Measurements from ENCODE around the gene PLXNC1.

Gene PLXNC1

DNA sequence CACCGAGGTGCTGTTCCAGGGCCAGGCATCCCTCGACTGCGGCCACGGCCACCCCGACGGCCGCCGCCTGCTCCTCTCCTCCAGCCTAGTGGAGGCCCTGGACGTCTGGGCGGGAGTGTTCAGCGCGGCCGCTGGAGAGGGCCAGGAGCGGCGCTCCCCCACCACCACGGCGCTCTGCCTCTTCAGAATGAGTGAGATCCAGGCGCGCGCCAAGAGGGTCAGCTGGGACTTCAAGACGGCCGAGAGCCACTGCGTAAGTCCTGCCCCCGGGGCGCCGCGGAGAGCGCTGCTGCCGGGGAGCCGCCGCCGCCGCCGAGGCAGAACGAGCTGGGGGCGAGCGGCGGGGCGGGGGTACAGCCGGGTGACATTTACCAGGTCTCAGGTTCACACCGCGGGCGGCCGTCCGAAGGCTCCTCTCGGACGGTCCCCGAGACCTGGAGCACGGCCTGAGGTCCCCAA, 1.4 kb downstream of the PLXNC1 start:
- H3K27ac ChIP-seq, result no peak overlapping the region

DNA sequence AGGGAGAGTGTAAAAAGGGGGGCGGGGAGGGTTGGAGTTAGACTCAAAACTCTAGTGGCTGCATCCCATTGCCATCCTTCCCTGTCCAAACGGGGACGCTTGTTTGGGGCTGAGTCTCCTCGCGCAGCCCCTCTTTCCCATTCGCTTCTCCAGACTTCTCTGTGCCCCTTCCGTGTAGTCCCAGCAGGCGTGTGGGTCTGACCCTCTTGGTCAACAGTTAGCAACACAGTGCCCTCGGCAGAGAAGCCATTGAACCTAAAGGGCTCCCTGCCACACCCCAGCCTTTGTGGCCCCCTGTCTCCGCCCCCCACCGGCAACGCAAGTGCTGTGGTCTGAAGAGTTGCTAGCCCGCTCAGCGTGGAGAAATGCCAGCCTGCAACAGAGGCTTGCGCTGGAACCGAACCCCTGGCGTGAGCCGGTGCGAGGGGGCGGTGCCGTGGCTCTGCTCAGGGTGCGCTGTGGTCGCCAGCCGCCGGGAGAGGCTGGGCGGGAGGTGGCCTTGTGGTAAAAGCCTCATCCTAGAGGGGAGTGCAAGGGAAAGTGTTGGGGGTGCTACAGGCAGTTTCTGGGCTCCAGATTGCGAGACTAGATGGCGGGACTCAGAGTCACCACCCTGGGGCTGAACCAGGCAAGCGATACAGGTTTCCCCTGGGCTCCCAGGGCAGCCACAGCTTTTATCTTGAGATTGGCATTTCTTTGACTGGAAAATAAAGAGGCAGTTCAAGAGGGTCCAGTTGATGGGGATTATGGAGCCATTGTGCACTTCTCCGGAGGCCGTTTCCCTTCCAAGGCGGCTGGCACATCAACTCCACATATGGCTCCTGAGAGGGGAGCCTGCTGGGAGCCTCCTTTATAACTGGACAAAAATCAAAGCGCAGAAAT, 2.1 kb downstream of the PLXNC1 start:
- H3K27ac ChIP-seq, result no peak overlapping the region
- no peak for TF ChIP-seq ZFX (IDR thresholded peaks at IDR 0.05)
- TF ChIP-seq, protein P1, sequence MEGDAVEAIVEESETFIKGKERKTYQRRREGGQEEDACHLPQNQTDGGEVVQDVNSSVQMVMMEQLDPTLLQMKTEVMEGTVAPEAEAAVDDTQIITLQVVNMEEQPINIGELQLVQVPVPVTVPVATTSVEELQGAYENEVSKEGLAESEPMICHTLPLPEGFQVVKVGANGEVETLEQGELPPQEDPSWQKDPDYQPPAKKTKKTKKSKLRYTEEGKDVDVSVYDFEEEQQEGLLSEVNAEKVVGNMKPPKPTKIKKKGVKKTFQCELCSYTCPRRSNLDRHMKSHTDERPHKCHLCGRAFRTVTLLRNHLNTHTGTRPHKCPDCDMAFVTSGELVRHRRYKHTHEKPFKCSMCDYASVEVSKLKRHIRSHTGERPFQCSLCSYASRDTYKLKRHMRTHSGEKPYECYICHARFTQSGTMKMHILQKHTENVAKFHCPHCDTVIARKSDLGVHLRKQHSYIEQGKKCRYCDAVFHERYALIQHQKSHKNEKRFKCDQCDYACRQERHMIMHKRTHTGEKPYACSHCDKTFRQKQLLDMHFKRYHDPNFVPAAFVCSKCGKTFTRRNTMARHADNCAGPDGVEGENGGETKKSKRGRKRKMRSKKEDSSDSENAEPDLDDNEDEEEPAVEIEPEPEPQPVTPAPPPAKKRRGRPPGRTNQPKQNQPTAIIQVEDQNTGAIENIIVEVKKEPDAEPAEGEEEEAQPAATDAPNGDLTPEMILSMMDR (conservative IDR thresholded peaks at IDR 0.05), result no peak

More for the DNA sequence above, 1.4 kb downstream of the PLXNC1 start:
- TF ChIP-seq, protein P1 (conservative IDR thresholded peaks at IDR 0.05), result no peak
- no peak for TF ChIP-seq ZFX (IDR thresholded peaks at IDR 0.05)

DNA sequence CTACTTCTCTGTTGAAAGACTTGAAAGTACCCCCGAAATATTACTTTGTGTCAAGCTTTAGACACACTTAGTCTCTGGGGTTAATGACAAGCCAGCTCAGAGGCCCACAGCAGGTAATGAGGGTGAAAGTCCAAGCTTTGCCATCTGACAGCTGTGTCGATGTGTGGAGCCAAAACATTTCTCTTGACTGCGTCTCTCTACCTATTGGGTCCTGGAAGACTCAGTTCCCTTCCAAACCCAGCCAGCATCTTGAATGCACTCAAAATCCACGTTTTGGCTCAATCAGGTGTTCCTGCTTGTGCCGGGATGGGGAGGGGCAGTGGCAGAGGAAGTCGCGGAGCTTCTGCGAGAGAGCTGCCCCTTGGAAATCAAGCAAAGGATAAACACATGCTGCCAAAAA, 3.2 kb downstream of the PLXNC1 start:
- no peak overlapping the region for H3K27ac ChIP-seq
- TF ChIP-seq, protein P1 (conservative IDR thresholded peaks at IDR 0.05), result no peak
- TF ChIP-seq ZFX (IDR thresholded peaks at IDR 0.05), result no peak

DNA sequence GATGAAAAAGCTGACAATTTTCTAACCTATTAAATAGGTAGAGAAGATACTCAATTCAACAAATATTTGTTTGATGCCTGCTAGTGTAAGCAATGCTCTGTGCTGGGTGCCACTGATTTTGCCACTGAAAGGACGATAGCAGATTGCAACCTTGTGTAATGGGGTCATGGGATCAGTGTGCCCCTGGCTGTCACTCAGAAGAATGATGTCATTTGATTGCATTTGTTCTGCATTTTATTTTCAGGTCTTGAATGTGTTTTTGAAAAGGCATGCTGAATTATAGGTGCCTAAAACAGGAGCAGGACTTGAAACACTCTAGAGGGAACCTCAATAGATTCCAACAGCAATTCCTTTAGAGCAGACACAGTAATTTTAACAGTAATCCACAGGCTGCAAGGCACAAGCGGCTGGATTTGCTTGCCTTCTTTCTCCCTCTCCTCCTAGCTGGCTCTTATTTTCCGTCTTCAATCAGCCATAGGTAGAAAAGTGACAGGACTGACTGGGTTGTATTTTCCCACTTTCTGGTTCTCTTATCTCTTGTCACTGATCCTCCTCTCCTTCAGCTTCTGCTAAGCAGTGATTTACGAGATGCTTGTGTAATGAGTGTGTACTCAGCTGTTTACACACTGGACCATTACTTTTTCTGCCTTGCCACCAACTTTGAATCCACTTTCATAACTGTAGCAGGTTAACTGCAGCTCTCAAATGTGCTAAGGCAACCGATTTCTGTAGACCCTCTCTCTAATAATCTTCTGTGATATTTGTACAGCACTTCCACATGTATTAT, 4.1 kb downstream of the PLXNC1 start:
- no peak overlapping the region for H3K27ac ChIP-seq
- TF ChIP-seq, protein P1 (conservative IDR thresholded peaks at IDR 0.05), result no peak
- no peak for TF ChIP-seq ZFX (IDR thresholded peaks at IDR 0.05)

DNA sequence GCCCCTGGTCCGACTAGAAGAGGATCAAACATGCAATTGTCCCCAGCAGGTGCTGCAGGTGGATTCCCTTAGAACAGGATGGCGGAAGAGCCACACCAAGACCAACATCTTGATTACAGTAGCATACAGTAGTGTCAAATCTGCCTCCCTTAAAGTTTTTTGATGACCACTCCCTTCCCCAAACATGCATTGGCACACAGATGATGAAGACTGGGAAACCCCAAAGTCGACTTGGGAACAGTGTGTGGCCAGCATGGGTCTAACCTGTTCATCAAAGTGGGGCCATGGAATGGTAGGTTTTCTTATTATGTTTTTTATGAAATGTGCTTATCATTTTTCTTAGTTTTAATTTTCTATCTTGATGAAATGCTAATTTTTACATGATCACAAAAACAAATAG, 8.8 kb downstream of the PLXNC1 start:
- no peak for TF ChIP-seq ZFX (IDR thresholded peaks at IDR 0.05)
- TF ChIP-seq, protein P1 (conservative IDR thresholded peaks at IDR 0.05), result no peak
- no peak overlapping the region for H3K27ac ChIP-seq

DNA sequence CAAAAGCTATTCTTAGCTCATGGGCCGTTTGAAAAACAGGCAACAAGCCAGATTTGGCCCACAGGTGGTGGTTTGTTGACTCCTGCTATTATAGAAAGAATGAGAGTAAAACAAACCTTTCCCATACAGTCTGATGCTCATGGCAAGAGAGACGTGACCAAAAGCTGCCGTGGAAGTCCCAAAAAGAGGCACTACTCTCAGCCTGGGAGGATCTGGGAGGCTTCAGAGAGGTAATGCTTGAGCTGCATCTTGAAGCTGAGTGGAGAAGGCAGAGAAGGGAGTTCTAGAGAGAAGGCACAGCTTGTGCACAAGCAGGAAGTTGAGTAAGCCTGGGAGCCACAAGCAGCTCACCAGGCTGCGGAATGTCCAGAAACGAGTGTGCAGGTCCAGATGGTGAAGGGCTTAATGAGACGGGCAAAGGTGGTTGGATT, 9.6 kb downstream of the PLXNC1 start:
- TF ChIP-seq, protein P1 (conservative IDR thresholded peaks at IDR 0.05), result no peak
- TF ChIP-seq ZFX (IDR thresholded peaks at IDR 0.05), result no peak
- no peak overlapping the region for H3K27ac ChIP-seq

DNA sequence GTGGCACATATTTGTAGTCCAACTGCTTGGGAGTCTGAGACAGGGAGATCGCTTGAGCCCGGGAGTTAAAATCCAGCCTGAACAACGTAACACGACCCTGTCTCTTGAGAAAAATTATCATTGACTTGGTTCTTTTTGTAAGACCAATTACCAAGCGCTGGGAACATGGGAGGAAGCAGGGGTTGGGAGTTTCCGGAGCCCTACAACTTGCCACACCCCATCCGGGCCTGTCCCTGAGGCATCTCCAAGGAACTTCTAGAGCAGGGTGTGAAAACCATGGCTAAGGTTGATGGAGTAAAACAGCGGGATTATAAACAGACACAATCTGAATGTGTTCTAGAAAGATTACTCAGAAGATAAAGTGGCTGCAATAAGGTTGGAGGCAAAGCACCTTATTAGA, 10.3 kb downstream of the PLXNC1 start:
- TF ChIP-seq, protein P1 (conservative IDR thresholded peaks at IDR 0.05), result no peak
- no peak for TF ChIP-seq ZFX (IDR thresholded peaks at IDR 0.05)
- no peak overlapping the region for H3K27ac ChIP-seq
